AG04450 (cell line): Measurements from ENCODE around the gene PHOSPHO1. TPM values are rescaled to one million over a fixed set of nuclear protein-coding genes. Genes with fewer than 3 reads are reported as not detected.
"Not testable (repeated sequence)": the region's sequence is repeated elsewhere in the genome, so short reads cannot be mapped to it uniquely, and the experiment has no call there.

ENCODE experiments used
- CTCF ChIA-PET: fragments of 300-600, 350-600 bp; formaldehyde crosslinking; extraction: SDS; loops from one replicate; lab custom pipeline; 2022; ENCODE audit warnings: antibody characterized with exemption, inconsistent platforms; lab: Charles Lee
- POLR2A ChIA-PET: fragments of 350-600 bp; formaldehyde crosslinking; extraction: SDS; loops from one replicate; lab custom pipeline; 2021; ENCODE audit warnings: antibody characterized with exemption, inconsistent platforms; lab: Yijun Ruan, JAX
- DNase-seq: peaks from one replicate; pipeline ENCODE4 v3.0.0-alpha.2; 2011; ENCODE audit warnings: low read depth, low spot score
- H3K27ac ChIP-seq: one replicate; pipeline ENCODE4 v1.5.1; 2012; ENCODE audit warnings: low read depth, low read length, control low read depth
- H3K27me3 ChIP-seq: one replicate; pipeline ENCODE4 v1.6.0; 2012; ENCODE audit warnings: low read length; ENCODE audit not compliant: control insufficient read depth, insufficient read depth
- H3K4me3 ChIP-seq: 2 replicates; pipeline ENCODE4 v1.5.1; 2011; ENCODE audit warnings: mild to moderate bottlenecking, low read depth, low read length, control low read depth
- H3K9me3 ChIP-seq: 2 replicates; pipeline ENCODE4 v1.5.1; 2012; ENCODE audit warnings: low read length; ENCODE audit not compliant: control insufficient read depth, insufficient read depth
- polyA plus RNA-seq: library from polyadenylated mRNA; depleted of rRNA; stranded (reverse); fragments of >200 nt; gene quantifications from 2 replicates; pipeline ENCODE4 v1.2.3, GENCODE V29; 2011
- TF ChIP-seq, protein P1 (sequence below): IDR thresholded peaks from 2 replicates; pipeline ENCODE4 v1.5.1; 2011; ENCODE audit warnings: low read depth, low read length, control low read depth, inconsistent platforms

PHOSPHO1 gene
- polyA plus RNA-seq, 1 experiment, result 0.05 TPM

DNA sequence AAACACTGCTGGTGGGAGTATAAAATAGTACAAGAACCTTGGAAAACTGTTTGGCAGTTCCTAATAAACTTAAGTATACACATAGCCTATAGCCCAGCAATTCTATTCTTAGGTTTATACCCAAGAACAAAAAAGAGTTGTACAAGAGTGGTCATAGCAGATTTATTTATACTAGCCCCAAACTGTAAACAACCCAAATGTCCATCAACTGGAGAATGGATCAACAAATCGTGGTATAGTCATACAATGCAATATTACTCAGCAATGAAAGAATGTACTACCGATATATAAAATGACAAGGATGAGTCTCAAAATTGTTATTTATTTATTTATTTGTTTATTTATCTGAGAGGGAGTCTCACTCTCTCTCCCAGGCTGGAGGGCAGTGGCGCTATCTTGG lies 43.3 kb downstream of the PHOSPHO1 start:
- Histone ChIP-seq H3K4me3 (no peak overlapping the region), H3K9me3 (peaks cover 17% of the 10 kb centered on the region), H3K27ac (no peak overlapping the region), H3K27me3 (no peaks in the 10 kb centered on the region)
- DNase-seq, result no peak
- POLR2A ChIA-PET, result no interaction called here
- CTCF ChIA-PET, result interaction anchor here (0.6 kb wide), 1 partner anchor 208 kb away, joined by 6 read pairs; no protein-coding TSS in a partner anchor
- TF ChIP-seq, protein P1, sequence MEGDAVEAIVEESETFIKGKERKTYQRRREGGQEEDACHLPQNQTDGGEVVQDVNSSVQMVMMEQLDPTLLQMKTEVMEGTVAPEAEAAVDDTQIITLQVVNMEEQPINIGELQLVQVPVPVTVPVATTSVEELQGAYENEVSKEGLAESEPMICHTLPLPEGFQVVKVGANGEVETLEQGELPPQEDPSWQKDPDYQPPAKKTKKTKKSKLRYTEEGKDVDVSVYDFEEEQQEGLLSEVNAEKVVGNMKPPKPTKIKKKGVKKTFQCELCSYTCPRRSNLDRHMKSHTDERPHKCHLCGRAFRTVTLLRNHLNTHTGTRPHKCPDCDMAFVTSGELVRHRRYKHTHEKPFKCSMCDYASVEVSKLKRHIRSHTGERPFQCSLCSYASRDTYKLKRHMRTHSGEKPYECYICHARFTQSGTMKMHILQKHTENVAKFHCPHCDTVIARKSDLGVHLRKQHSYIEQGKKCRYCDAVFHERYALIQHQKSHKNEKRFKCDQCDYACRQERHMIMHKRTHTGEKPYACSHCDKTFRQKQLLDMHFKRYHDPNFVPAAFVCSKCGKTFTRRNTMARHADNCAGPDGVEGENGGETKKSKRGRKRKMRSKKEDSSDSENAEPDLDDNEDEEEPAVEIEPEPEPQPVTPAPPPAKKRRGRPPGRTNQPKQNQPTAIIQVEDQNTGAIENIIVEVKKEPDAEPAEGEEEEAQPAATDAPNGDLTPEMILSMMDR, result no peak

DNA sequence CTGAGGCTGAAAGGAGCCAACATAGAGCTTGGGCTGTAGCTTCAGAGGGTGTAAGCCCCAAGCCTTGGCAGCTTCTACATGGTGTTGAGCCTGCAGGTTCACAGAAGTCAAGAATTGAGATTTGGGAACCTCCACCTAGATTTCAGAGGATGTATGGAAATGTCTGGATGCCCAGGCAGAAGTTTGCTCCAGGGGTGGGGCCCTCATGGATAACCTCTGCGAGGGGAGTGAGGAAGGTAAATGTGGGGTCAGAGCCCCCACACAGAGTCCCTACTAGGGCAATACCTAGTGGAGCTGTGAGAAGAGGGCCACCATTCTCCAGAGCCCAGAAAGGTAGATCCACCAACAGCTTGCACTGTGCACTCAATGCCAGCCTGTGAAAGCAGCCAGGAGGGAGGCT lies 45.2 kb downstream of the PHOSPHO1 start:
- H3K27me3 ChIP-seq, H3K4me3 ChIP-seq, POLR2A ChIA-PET, H3K27ac ChIP-seq, CTCF ChIA-PET, DNase-seq: not testable (repeated sequence)
- peaks cover 17% of the 10 kb centered on the region for H3K9me3 ChIP-seq

DNA sequence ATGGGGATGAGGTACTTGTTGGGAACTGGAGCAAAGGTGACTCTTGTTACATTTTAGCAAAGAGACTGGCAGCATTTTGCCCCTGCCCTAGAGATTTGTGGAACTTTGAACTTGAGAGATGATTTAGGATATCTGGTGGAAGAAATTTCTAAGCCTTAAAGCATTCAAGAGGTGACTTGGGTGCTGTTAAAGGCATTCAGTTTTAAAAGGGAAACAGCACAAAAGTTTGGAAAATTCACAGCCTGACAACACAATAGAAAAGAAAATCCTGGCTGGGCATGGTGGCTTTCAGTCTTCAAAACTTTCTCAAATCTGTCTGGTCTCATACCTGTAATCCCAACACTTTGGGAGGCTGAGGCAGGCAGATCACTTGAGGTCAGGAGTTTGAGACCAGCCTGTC lies 46.1 kb downstream of the PHOSPHO1 start:
- H3K9me3 ChIP-seq, result peaks cover 17% of the 10 kb centered on the region
- CTCF ChIA-PET, DNase-seq, H3K27ac ChIP-seq, POLR2A ChIA-PET, H3K27me3 ChIP-seq, H3K4me3 ChIP-seq: not testable (repeated sequence)

DNA sequence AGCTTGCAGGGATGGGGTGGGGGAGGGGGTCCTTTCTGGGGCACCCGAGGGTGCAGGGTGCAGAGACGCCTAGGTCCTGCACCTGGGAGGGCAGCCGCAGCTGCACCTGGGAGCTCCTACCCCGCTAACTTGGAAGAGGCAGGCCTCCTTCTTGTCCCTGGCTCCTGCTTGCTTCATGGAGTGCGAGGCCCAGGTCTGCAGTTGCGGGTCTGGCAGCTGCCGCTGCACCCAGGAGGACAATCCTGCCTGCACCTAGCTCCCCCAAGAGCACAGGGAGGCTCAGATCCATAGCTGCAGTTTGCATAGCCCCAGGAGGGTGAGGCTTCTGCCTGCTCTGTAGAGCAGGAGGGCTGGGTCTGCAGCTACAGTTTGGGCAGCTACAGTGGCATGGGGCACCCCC lies 46.8 kb downstream of the PHOSPHO1 start:
- Histone ChIP-seq H3K9me3 (peaks cover 17% of the 10 kb centered on the region), H3K27me3 (no peaks in the 10 kb centered on the region), H3K4me3 (no peak overlapping the region), H3K27ac (no peak overlapping the region)
- TF ChIP-seq, protein P1, result no peak
- DNase-seq, result no peak
- POLR2A ChIA-PET, result no interaction called here
- CTCF ChIA-PET, result no interaction called here

DNA sequence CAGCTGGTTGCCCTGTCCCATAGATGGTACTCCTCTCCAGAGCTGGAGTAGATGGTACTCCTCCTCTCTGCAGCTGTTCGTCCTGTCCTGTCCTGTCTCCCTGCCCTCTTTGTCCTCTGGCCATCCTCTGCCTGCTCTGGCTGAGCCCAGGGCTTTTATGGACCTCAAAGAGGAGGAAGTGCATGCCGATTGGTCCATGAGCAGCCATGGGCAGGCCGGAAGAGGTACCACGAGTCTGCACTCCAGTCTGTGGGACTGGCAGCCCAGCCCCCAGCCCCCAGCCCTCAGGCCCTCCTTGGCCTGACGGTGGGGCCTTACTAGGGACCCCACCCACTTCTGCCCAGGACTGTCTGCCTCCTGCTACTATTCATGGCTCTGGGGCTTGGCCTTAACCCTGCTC lies 47.2 kb downstream of the PHOSPHO1 start:
- TF ChIP-seq, protein P1, result no peak
- ChIA-PET CTCF (no interaction called here), POLR2A (no interaction called here)
- DNase-seq, result no peak
- Histone ChIP-seq H3K4me3 (no peak overlapping the region), H3K27ac (no peak overlapping the region), H3K9me3 (peaks cover 17% of the 10 kb centered on the region), H3K27me3 (peaks cover 3% of the 10 kb centered on the region)

DNA sequence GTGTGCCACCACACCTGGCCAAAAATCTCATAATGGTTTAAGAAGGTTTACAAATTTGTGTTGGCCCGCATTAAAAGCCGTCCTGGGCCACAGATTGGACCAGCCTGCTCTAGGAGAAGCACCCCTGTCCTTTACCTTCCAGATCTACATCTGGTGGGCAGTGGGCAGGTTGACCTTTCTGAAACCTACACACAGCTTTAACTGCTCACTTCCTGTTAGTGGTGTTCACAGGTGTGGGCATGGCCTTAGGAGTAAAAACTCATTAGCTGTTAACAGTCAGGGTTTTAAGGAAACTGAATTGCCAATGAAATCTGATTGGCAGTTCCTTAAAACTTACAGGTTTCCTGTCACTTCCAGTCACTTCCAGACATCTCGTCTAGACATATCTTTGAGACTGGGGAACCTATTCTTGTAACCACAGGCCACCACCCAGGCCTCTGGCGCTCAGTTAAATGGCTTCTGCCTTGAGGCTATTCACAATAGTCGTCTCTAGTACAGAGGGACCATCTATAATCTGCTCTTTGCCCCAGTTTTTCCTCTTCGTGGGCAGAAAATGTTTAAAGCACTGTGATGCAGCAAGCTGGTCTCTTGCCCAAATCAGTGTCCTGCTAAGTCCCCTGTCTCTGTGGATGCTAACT lies 49.5 kb downstream of the PHOSPHO1 start:
- ChIA-PET POLR2A (no interaction called here), CTCF (interaction anchor here (0.7 to 2.9 kb wide), 16 partner anchors 8 to 523 kb away, joined by 3 to 42 read pairs (median 6); no protein-coding TSS in a partner anchor)
- no peak for DNase-seq
- no peak overlapping the region for H3K27ac ChIP-seq
- peaks cover 3% of the 10 kb centered on the region for H3K27me3 ChIP-seq
- no peak overlapping the region for H3K4me3 ChIP-seq
- TF ChIP-seq, protein P1, result no peak
- H3K9me3 ChIP-seq, result peaks cover 32% of the 10 kb centered on the region
